HG02610 (cell line): ENCODE results near the gene KCTD3.

Source experiments
- ATAC-seq: cut with Tn5 transposase; IDR thresholded peaks from one replicate; pipeline ENCODE4 v1.9.1; 2021; ENCODE audit warnings: mild to moderate bottlenecking, moderate library complexity; ENCODE audit not compliant: unreplicated experiment

KCTD3 gene

GRCh38 chr1:215566556-215567490, at the start of gene KCTD3:
Gene KCTD3 (plus strand): TSS chr1:215567304. CDS start chr1:215567686, 382 bp downstream.
- ATAC-seq: peak; percentile 67

GRCh38 chr1:215517441-215517891, 49.6 kb upstream of the KCTD3 start:
- ATAC-seq: no peak

DNA sequence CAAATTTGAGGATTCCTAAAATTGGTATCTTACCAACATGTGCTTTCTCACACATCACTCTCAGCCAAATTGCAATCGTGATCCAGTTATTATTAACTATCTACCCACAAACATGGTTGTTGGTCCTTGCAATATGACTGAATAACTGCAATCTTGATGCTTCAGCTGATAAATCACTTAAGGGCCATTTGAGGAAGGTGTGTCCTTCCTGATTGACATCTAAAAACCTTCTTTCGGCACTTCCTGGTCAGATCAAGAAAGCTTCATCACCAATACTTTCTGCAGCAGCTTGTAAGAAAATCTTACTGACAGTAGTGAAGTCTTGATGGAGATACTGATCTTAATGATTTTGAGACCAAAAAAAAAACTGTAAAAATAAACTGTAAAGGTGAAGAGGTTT, 48.5 kb upstream of the KCTD3 start:
- ATAC-seq: no peak

DNA sequence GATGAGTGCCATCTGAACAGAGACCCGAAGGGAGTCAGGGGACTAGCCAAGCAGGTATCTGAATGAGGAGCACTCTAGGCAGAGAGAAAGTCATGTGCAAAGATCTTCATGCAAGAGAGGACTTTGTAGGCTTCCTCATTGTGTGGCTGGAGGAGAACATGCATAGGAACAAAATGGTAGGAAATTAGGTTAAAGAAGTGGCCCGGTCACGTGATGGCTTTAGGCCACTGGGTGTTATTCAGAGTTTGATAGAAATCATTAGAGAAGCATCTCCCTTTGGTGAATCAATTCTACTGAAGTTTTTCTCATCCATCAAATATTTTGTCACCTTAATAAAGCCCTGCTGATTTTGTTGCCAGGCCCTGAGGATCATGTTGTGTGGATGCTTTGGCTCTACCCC, 45.8 kb upstream of the KCTD3 start:
- ATAC-seq: no peak

- no peak for ATAC-seq
These were observed 43.8 kb upstream of the KCTD3 start for GRCh38 chr1:215523128-215523861.

DNA sequence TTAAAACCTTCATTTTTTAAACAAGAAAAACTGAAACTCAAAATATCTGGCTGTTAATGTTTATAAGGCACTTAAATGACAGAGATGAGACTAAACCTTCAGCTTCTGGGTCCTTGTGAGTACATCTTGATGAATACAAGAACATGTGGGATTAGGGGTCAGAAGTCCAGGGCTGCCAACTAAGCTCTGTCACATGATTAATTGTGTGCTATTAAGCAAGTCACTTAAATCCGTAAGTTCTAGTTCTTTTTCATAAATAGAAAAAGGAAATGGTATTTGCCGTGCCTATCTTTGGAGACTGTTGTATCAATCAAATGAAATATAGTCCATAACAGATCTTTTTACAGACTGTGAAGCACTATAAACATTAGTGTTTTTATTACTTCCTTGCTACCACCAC, 43.2 kb upstream of the KCTD3 start:
- ATAC-seq: no peak

DNA sequence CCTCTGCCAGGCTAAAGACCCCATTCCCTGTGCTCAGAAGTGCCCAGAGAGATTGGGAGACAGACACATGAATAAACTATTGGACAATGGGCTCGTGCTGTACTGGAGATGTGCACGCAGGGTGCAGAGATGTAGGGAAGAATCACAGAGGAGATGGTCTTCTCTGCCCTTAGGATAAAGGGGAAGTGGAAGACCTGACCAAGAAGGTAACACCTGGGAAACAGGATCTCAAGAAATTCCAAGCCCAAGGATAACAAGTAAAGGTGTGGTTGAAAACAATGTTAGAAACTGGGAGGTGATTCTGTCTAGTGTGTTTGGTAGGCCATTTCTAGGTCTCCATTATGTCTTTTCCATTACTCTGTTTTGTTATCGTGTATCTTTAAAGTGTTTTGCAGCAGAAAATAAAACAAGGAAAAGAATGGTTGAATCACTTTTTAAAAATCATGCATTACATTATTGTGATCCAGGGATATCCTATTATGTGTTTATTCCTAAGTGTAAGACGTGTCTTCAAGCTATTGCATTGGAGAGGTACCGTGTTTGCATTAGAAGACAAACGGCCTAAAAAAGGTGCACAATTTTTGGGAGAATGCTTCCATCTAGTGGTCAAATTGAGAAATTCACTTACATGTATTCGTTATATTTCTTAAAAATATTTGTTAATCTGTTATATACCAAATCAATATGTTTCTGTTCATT, 40.8 kb upstream of the KCTD3 start:
- ATAC-seq: peak; percentile 49

- ATAC-seq: no peak
These were observed 40.3 kb upstream of the KCTD3 start for GRCh38 chr1:215526846-215527151.

DNA sequence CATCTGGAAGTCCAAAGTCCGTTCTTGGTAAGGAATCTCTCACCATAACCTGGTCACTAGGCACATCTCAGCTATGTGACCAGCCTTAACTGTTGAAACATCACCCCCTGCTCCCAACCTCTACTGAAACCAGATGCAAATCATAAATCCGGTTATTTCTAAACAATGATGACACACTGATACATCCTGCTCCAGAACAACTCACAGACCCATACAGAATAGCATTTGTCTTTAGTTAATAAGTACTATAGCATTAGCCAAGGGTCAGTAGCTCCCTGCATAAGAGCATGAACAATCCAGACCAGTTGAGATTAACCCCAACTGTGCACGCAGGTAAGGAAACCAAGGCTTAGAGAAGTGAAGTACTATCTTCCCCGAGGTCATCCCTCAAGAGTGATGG, 38.0 kb upstream of the KCTD3 start:
- no peak for ATAC-seq

DNA sequence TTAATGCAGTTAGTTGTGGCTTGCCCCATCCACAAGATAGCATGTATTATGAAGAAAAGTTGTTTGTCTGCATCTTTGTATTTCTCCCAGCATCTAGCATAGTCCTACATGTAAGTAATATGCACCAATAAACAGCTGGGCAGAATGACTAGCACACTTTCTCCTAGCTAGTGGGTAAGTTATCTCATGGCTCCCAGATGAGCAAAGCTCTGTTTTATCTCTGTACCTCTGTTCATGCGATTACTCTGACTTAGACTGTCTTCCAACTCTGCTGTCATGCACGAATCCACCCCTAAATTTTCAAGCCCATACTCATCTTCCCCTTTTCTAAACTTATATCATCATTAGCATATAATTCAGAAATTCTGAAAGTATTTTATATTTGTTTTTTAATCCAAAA, 37.5 kb upstream of the KCTD3 start:
- ATAC-seq: no peak

- no peak for ATAC-seq
These were observed 36.6 kb upstream of the KCTD3 start for GRCh38 chr1:215530401-215530984.

DNA sequence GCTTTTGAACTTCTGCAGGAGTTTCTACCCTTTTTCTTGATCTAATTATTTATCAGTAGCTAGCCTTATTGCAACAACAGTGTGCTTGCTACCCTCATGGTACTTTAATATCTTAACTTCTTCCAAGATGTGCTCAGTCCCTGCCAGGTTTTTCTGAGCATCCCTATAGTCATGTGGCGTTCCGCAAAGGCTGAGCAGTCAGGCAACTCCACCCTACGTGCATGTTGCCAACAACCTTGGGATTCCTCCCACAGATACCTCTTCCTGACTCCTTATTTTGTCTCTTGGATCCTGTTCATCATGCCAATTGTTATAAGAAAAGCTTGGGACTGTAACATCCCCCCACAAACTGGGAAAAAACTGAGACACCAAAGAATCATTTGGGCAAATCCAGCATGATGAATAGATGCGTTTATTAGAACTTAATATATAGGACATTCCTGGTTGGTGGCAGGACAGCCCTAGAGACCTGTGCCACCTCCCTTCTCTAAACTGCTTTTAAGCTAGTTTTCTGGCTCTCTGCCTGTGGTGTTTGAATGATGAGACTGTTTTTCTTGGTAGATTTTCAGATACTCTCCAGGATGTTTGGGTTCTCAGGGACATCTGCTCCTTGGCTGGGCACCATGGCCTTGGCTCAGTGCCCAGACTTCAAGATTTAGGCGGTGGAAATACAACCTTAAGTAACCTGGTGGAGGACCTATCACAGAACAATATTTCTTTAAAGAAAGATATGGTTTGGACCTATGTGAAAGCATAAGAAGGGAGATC, 27.1 kb upstream of the KCTD3 start:
- no peak for ATAC-seq

DNA sequence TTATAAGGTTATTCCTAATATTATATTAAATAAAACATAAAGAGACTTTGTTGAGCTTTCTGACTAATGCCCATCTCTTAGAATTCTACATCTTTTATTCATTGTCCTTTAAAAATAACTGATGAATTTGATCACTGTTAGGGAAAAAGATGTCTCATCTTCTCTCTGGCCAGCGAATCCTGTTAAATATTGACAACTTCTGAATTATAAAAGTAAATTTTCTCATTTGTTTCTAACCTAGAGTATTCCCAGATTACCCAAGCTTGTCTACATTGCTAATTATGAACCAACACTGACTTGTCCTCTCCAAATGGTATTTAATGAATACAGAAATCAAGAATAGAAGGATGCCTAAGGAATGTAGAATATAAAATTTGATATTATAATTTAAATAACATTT, 24.8 kb upstream of the KCTD3 start:
- ATAC-seq: no peak

DNA sequence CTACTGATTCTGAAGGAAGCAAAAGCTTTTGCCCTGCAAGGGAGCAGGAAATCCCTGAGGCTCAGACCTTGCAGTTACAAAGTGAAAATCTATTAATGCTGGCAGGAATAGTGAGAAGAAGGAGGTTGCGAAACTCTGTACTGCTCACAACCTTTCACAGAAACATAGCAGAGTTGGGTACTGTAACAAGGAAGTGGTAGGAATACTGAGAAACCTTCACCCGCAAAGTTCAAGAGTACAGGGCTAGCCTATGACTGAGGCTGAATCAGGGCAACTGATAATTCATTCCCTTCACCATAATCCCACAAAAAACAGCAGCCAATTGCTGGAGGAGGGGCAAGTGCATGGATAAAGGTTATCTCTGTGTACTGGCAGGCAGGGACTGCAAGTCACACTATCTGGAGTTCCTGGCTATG, 23.9 kb upstream of the KCTD3 start:
- peak; percentile 95 for ATAC-seq

GRCh38 chr1:215543806-215544205, 23.3 kb upstream of the KCTD3 start:
- ATAC-seq: no peak

DNA sequence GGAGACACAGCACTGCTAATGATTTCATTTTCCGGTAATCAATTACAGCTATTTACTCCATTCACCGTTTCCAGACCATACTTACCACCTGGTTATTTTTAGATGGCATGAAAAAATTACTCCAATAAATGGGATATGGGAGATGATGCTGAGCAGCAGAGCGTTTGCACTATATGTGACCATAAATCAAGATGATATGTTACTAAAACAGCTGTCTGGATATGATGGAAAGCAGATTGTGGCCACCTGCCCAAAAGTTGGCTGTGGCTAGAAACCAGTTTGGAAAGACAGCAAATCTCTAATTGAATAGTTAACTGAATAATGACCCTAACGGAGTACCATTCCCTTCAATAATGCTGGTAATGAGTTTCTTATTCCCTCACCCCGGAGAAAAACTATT, 22.5 kb upstream of the KCTD3 start:
- ATAC-seq: no peak

- no peak for ATAC-seq
These were observed 22.0 kb upstream of the KCTD3 start for GRCh38 chr1:215545096-215545495.

- no peak for ATAC-seq
These were observed 20.1 kb upstream of the KCTD3 start for GRCh38 chr1:215547011-215547410.

- no peak for ATAC-seq
These were observed 15.3 kb upstream of the KCTD3 start for GRCh38 chr1:215551806-215552205.

- no peak for ATAC-seq
These were observed 12.2 kb upstream of the KCTD3 start for GRCh38 chr1:215554865-215555264.
